GM06990 (cell line): ENCODE data around the gene CHML.
"Not testable (repeated sequence)": the region's sequence is repeated elsewhere in the genome, so short reads cannot be mapped to it uniquely, and the experiment has no call there.

Experiments
- DNase-seq: peaks from one replicate; pipeline ENCODE4 v3.0.0-alpha.2; 2011; ENCODE audit not compliant: insufficient read length; ENCODE audit errors: extremely low read depth
- H3K27me3 ChIP-seq: replicated peaks from 2 replicates; pipeline ENCODE4 v1.6.0; 2011; ENCODE audit warnings: low read length; ENCODE audit not compliant: control insufficient read depth, insufficient read depth
- H3K36me3 ChIP-seq: 2 replicates; pipeline ENCODE4 v1.5.1; 2011; ENCODE audit warnings: low read length; ENCODE audit not compliant: control insufficient read depth, insufficient read depth
- H3K4me3 ChIP-seq: replicated peaks from 2 replicates; pipeline ENCODE4 v1.5.1; 2011; ENCODE audit warnings: low read depth, mild to moderate bottlenecking, control low read depth, low read length
- CTCF ChIP-seq: IDR thresholded peaks from 2 replicates; pipeline ENCODE4 v1.5.1; 2011; ENCODE audit warnings: low read length, control low read depth, mild to moderate bottlenecking, inconsistent platforms; ENCODE audit not compliant: insufficient read depth, poor library complexity, severe bottlenecking

CHML gene

GRCh38 chr1:241672301-241672700 lies 32.1 kb upstream of the CHML start:
- H3K4me3 ChIP-seq, result no peak overlapping the region
- H3K27me3 ChIP-seq, result no peaks in the 10 kb centered on the region
- no peak for DNase-seq
- H3K36me3 ChIP-seq, result no peaks in the 10 kb centered on the region
- TF ChIP-seq CTCF, result no peak

- Histone ChIP-seq H3K4me3 (no peak overlapping the region), H3K27me3 (no peaks in the 10 kb centered on the region), H3K36me3 (no peaks in the 10 kb centered on the region)
- TF ChIP-seq CTCF, result no peak
- no peak for DNase-seq
Measured at GRCh38 chr1:241666419-241666818, 26.2 kb upstream of the CHML start.

GRCh38 chr1:241660424-241660972 lies 20.3 kb upstream of the CHML start:
- no peak for DNase-seq
- no peak overlapping the region for H3K4me3 ChIP-seq

GRCh38 chr1:241659016-241659415 lies 18.8 kb upstream of the CHML start:
- DNase-seq, H3K4me3 ChIP-seq, H3K36me3 ChIP-seq, H3K27me3 ChIP-seq: not testable (repeated sequence)

More at GRCh38 chr1:241660424-241660972, 20.3 kb upstream of the CHML start:
- TF ChIP-seq CTCF, result no peak
- Histone ChIP-seq H3K27me3 (no peaks in the 10 kb centered on the region), H3K36me3 (no peaks in the 10 kb centered on the region)

- no peaks in the 10 kb centered on the region for H3K27me3 ChIP-seq
- DNase-seq, result no peak
- no peaks in the 10 kb centered on the region for H3K36me3 ChIP-seq
- no peak for TF ChIP-seq CTCF
- H3K4me3 ChIP-seq, result no peak overlapping the region
Measured at GRCh38 chr1:241658081-241658793, 18.1 kb upstream of the CHML start.

- no peaks in the 10 kb centered on the region for H3K27me3 ChIP-seq
- no peak for DNase-seq
- H3K4me3 ChIP-seq, result no peak overlapping the region
- H3K36me3 ChIP-seq, result no peaks in the 10 kb centered on the region
- TF ChIP-seq CTCF, result no peak
Measured at GRCh38 chr1:241654641-241655040, 14.5 kb upstream of the CHML start.
